ENCODE measurements around the gene PUS1.

The PUS1 gene

DNA sequence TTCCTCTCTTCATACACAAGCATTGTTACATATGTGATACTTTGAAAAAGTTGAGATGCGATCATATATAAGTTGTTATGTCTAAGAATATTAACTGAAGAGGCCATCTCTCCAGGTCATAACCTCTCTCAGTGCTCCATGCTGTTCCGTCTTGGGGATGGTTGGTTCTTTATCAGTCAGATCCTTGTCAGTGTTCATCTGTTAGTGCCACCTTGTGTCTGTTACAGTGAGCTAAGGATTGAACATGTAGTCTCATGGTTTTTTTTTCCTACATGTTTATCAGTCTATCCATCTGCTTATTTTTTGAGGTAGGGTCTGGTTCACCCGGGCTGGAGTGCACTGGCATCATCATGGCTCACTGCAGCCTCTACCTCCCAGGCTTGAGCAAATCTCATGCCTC lies 51.2 kb downstream of the PUS1 start:
- Histone ChIP-seq H3K4me1 (ENCODE audit: control insufficient read depth, insufficient read depth, low read length) (no peaks in the 10 kb centered on the region), H3K36me3 (ENCODE audit: control insufficient read depth in 2 of 2, insufficient read depth in 1 of 2, low read length in 2 of 2) (peaks cover 19 to 42% of the 10 kb centered on the region in 2 experiments), H3K27ac (ENCODE audit: extremely low read depth, low read depth, low read length) (no peak overlapping the region), H3K4me3 (ENCODE audit: low read depth, low read length) (no peak overlapping the region), H3K9me3 (ENCODE audit: control insufficient read depth, insufficient read depth, low read depth, low read length) (no peaks in the 10 kb centered on the region)
- no peak for TF ChIP-seq ZFP3 (tag by site-specific recombination; IDR thresholded peaks at IDR 0.05; ENCODE audit: low read depth)
- no peak for TF ChIP-seq ZNF37A (tag by site-specific recombination; IDR thresholded peaks at IDR 0.05)
- no peak for TF ChIP-seq ZBTB17 (tag by site-specific recombination; IDR thresholded peaks at IDR 0.05)
- TF ChIP-seq, protein P1, sequence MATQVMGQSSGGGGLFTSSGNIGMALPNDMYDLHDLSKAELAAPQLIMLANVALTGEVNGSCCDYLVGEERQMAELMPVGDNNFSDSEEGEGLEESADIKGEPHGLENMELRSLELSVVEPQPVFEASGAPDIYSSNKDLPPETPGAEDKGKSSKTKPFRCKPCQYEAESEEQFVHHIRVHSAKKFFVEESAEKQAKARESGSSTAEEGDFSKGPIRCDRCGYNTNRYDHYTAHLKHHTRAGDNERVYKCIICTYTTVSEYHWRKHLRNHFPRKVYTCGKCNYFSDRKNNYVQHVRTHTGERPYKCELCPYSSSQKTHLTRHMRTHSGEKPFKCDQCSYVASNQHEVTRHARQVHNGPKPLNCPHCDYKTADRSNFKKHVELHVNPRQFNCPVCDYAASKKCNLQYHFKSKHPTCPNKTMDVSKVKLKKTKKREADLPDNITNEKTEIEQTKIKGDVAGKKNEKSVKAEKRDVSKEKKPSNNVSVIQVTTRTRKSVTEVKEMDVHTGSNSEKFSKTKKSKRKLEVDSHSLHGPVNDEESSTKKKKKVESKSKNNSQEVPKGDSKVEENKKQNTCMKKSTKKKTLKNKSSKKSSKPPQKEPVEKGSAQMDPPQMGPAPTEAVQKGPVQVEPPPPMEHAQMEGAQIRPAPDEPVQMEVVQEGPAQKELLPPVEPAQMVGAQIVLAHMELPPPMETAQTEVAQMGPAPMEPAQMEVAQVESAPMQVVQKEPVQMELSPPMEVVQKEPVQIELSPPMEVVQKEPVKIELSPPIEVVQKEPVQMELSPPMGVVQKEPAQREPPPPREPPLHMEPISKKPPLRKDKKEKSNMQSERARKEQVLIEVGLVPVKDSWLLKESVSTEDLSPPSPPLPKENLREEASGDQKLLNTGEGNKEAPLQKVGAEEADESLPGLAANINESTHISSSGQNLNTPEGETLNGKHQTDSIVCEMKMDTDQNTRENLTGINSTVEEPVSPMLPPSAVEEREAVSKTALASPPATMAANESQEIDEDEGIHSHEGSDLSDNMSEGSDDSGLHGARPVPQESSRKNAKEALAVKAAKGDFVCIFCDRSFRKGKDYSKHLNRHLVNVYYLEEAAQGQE (tag by site-specific recombination; IDR thresholded peaks at IDR 0.05), result no peak
- TF ChIP-seq ZNF184 (tag by site-specific recombination; IDR thresholded peaks at IDR 0.05), result no peak
- TF ChIP-seq ZNF112 (tag by site-specific recombination; IDR thresholded peaks at IDR 0.05), result no peak
- TF ChIP-seq, protein P2, sequence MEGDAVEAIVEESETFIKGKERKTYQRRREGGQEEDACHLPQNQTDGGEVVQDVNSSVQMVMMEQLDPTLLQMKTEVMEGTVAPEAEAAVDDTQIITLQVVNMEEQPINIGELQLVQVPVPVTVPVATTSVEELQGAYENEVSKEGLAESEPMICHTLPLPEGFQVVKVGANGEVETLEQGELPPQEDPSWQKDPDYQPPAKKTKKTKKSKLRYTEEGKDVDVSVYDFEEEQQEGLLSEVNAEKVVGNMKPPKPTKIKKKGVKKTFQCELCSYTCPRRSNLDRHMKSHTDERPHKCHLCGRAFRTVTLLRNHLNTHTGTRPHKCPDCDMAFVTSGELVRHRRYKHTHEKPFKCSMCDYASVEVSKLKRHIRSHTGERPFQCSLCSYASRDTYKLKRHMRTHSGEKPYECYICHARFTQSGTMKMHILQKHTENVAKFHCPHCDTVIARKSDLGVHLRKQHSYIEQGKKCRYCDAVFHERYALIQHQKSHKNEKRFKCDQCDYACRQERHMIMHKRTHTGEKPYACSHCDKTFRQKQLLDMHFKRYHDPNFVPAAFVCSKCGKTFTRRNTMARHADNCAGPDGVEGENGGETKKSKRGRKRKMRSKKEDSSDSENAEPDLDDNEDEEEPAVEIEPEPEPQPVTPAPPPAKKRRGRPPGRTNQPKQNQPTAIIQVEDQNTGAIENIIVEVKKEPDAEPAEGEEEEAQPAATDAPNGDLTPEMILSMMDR (tag by site-specific recombination; IDR thresholded peaks at IDR 0.05), result no peak
- no peak for TF ChIP-seq YY1 (tag by site-specific recombination; IDR thresholded peaks at IDR 0.05)
- TF ChIP-seq ZNF146 (tag by site-specific recombination; IDR thresholded peaks at IDR 0.05), result no peak
- TF ChIP-seq ZNF76 (tag by site-specific recombination; IDR thresholded peaks at IDR 0.05; ENCODE audit: borderline replicate concordance, low read depth), result no peak
- no peak for TF ChIP-seq ZBTB48 (tag by site-specific recombination; IDR thresholded peaks at IDR 0.05)
- ChIA-PET CTCF (no interaction called here), POLR2A (no interaction called here)

DNA sequence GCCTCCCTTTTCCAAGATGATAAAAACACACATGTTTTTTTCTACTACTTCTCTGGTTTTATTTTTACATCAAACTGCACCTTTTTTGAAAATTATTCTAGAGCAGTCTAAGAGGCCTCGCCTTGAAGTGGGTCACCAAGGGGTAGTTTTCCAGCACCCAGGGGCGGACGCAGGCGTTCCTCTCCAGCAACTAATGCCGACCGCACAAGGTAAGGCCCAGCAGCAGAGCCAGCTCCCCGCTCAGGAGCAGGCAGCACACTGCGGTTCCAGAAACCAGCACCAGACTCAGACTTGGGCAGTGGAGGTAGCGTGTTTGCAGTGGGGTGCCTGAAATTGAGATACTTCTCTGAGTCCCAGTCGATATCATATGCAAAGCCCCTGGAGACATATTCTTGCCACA lies 52.3 kb downstream of the PUS1 start:
- H3K36me3 ChIP-seq (ENCODE audit: control insufficient read depth in 2 of 2, insufficient read depth in 1 of 2, low read length in 2 of 2), result peaks cover 19 to 49% of the 10 kb centered on the region in 2 experiments
- ChIA-PET POLR2A (no interaction called here), CTCF (no interaction called here)
- no peaks in the 10 kb centered on the region for H3K9me3 ChIP-seq (ENCODE audit: control insufficient read depth, insufficient read depth, low read depth, low read length)
- H3K4me3 ChIP-seq (ENCODE audit: low read depth, low read length), result no peak overlapping the region
- no peak overlapping the region for H3K27ac ChIP-seq (ENCODE audit: extremely low read depth, low read depth, low read length)
- TF ChIP-seq ZNF223 (tag by site-specific recombination; IDR thresholded peaks at IDR 0.05) (no peak), ZEB2 (tag by site-specific recombination; IDR thresholded peaks at IDR 0.05) (no peak), GLIS1 (tag by site-specific recombination; IDR thresholded peaks at IDR 0.05) (no peak), ZSCAN16 (tag by site-specific recombination; IDR thresholded peaks at IDR 0.05) (no peak), ZFP69B (tag by site-specific recombination; IDR thresholded peaks at IDR 0.05) (no peak), ZNF10 (tag by site-specific recombination; IDR thresholded peaks at IDR 0.05) (no peak)
- TF ChIP-seq, protein P3, sequence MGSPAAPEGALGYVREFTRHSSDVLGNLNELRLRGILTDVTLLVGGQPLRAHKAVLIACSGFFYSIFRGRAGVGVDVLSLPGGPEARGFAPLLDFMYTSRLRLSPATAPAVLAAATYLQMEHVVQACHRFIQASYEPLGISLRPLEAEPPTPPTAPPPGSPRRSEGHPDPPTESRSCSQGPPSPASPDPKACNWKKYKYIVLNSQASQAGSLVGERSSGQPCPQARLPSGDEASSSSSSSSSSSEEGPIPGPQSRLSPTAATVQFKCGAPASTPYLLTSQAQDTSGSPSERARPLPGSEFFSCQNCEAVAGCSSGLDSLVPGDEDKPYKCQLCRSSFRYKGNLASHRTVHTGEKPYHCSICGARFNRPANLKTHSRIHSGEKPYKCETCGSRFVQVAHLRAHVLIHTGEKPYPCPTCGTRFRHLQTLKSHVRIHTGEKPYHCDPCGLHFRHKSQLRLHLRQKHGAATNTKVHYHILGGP (tag by site-specific recombination; IDR thresholded peaks at IDR 0.05), result no peak
- no peaks in the 10 kb centered on the region for H3K4me1 ChIP-seq (ENCODE audit: control insufficient read depth, insufficient read depth, low read length)

DNA sequence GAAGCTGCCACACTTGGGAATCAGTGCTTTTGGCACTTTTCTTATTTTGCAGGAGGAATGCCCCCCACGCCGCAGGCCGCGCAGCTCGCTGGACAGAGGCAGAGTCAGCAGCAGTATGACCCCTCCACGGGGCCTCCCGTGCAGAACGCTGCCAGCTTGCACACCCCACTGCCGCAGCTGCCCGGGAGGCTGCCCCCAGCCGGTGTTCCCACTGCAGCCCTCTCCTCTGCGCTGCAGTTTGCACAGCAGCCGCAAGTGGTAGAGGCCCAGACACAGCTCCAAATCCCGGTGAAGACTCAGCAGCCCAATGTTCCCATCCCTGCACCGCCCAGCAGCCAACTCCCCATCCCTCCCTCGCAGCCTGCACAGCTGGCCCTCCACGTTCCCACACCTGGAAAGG lies 53.0 kb downstream of the PUS1 start:
- H3K36me3 ChIP-seq (ENCODE audit: control insufficient read depth in 2 of 2, insufficient read depth in 1 of 2, low read length in 2 of 2), result peaks cover 19 to 55% of the 10 kb centered on the region in 2 experiments
- no peak overlapping the region for H3K4me3 ChIP-seq (ENCODE audit: low read depth, low read length)
- H3K9me3 ChIP-seq (ENCODE audit: control insufficient read depth, insufficient read depth, low read depth, low read length), result no peaks in the 10 kb centered on the region
- no peak overlapping the region for H3K27ac ChIP-seq (ENCODE audit: extremely low read depth, low read depth, low read length)
- POLR2A ChIA-PET, result no interaction called here
- CTCF ChIA-PET, result no interaction called here
- no peaks in the 10 kb centered on the region for H3K4me1 ChIP-seq (ENCODE audit: control insufficient read depth, insufficient read depth, low read length)
- TF ChIP-seq BCL11B (tag by site-specific recombination; IDR thresholded peaks at IDR 0.05; ENCODE audit: low read depth) (no peak), HOXC10 (CRISPR knock-in tag; IDR thresholded peaks at IDR 0.05) (no peak), ZNF473 (tag by site-specific recombination; IDR thresholded peaks at IDR 0.05) (no peak)
- TF ChIP-seq, protein P4, sequence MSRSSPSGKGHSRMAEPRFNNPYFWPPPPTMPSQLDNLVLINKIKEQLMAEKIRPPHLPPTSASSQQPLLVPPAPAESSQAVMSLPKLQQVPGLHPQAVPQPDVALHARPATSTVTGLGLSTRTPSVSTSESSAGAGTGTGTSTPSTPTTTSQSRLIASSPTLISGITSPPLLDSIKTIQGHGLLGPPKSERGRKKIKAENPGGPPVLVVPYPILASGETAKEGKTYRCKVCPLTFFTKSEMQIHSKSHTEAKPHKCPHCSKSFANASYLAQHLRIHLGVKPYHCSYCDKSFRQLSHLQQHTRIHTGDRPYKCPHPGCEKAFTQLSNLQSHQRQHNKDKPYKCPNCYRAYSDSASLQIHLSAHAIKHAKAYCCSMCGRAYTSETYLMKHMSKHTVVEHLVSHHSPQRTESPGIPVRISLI (tag by site-specific recombination; IDR thresholded peaks at IDR 0.05), result no peak
- TF ChIP-seq, protein P5, sequence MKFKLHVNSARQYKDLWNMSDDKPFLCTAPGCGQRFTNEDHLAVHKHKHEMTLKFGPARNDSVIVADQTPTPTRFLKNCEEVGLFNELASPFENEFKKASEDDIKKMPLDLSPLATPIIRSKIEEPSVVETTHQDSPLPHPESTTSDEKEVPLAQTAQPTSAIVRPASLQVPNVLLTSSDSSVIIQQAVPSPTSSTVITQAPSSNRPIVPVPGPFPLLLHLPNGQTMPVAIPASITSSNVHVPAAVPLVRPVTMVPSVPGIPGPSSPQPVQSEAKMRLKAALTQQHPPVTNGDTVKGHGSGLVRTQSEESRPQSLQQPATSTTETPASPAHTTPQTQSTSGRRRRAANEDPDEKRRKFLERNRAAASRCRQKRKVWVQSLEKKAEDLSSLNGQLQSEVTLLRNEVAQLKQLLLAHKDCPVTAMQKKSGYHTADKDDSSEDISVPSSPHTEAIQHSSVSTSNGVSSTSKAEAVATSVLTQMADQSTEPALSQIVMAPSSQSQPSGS (tag by site-specific recombination; IDR thresholded peaks at IDR 0.05; ENCODE audit: low read depth), result no peak
- TF ChIP-seq, protein P6, sequence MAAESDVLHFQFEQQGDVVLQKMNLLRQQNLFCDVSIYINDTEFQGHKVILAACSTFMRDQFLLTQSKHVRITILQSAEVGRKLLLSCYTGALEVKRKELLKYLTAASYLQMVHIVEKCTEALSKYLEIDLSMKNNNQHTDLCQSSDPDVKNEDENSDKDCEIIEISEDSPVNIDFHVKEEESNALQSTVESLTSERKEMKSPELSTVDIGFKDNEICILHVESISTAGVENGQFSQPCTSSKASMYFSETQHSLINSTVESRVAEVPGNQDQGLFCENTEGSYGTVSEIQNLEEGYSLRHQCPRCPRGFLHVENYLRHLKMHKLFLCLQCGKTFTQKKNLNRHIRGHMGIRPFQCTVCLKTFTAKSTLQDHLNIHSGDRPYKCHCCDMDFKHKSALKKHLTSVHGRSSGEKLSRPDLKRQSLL (tag by site-specific recombination; IDR thresholded peaks at IDR 0.05), result no peak

Data from HEK293 (cell line).